Choroid plexus epithelial cell (primary cell): Measurements from ENCODE around the gene ARMH3.

Experiments
- DNase-seq: peaks from one replicate; pipeline ENCODE4 v3.0.0-alpha.2; 2010; ENCODE audit warnings: low read depth
- H3K4me3 ChIP-seq: 2 replicates; pipeline ENCODE4 v1.5.1; 2011; ENCODE audit warnings: low read depth, mild to moderate bottlenecking, control low read depth, low read length, moderate library complexity
- CTCF ChIP-seq: conservative IDR thresholded peaks from 2 replicates; pipeline ENCODE4 v1.5.1; 2011; ENCODE audit warnings: low read depth, mild to moderate bottlenecking, control low read depth, inconsistent platforms, low read length, moderate library complexity

The ARMH3 gene

GRCh38 chr10:102055647-102056419 is at the start of gene ARMH3:
Gene ARMH3 (minus strand): TSS chr10:102056173. CDS start chr10:102040114, 16,059 bp downstream.
- TF ChIP-seq CTCF, result no peak
- peak within 1 kb of the TSS; percentile 95 for H3K4me3 ChIP-seq
- peak; percentile 99 for DNase-seq

- TF ChIP-seq CTCF, result no peak
- no peak for DNase-seq
- H3K4me3 ChIP-seq, result no peak overlapping the region
Measured at GRCh38 chr10:102102421-102102820, 46.4 kb upstream of the ARMH3 start.

GRCh38 chr10:102101152-102101551 is 45.2 kb upstream of the ARMH3 start:
- DNase-seq, result peak; percentile 19
- TF ChIP-seq CTCF, result peak; percentile 23
- no peak overlapping the region for H3K4me3 ChIP-seq

GRCh38 chr10:102096449-102096848 is 40.5 kb upstream of the ARMH3 start:
- no peak overlapping the region for H3K4me3 ChIP-seq
- DNase-seq, result no peak
- TF ChIP-seq CTCF, result no peak

GRCh38 chr10:102090772-102091171 is 34.8 kb upstream of the ARMH3 start:
- no peak for DNase-seq
- no peak overlapping the region for H3K4me3 ChIP-seq
- TF ChIP-seq CTCF, result no peak

- TF ChIP-seq CTCF, result no peak
- no peak overlapping the region for H3K4me3 ChIP-seq
- no peak for DNase-seq
Measured at GRCh38 chr10:102086196-102086595, 30.2 kb upstream of the ARMH3 start.

- TF ChIP-seq CTCF, result no peak
- DNase-seq, result no peak
- H3K4me3 ChIP-seq, result no peak overlapping the region
Measured at GRCh38 chr10:102085336-102085735, 29.4 kb upstream of the ARMH3 start.
